Measurements from ENCODE around the gene ARF3. TPM values are rescaled to one million over a fixed set of nuclear protein-coding genes. Genes with fewer than 3 reads are reported as not detected.

ARF3 gene
- total and polyA plus RNA-seq, 2 experiments from 2014 or later = 65.0 to 87.7 TPM

DNA sequence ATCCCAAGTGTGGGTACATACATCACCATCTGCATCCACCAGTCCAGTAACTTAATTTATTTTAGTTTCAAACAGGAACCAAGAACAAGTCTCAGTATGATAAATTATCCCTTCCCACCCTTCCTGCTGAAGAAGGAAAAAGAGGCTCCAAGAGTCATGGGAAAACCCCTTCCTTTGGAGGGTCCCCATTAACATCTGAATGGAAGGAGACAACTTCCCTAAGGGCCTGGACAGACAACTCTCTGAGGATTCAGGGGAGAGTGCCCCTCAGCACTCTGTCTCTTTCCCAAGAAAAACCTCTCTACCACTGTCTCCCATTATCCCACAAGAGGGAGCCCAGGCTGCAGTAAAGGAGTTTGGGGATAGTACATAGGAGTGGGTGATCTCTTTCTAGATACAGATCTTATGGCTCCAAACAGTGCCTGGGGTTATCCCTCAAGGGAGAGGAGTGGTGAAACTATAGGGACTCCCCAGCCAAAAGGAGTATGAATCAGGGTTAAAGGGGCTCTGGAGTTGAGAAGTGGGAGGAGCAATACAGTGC, 8.1 kb upstream of the ARF3 start:
- H3K27me3 ChIP-seq (replicated peaks; ENCODE audit: insufficient read depth) = peaks cover 4% of the 10 kb centered on the region; the same call in 1 of the 2 replicates
- in situ Hi-C loops (cut with MboI) = no loop called here
- no peaks in the 10 kb centered on the region for H4K20me1 ChIP-seq (ENCODE audit: insufficient read depth)

DNA sequence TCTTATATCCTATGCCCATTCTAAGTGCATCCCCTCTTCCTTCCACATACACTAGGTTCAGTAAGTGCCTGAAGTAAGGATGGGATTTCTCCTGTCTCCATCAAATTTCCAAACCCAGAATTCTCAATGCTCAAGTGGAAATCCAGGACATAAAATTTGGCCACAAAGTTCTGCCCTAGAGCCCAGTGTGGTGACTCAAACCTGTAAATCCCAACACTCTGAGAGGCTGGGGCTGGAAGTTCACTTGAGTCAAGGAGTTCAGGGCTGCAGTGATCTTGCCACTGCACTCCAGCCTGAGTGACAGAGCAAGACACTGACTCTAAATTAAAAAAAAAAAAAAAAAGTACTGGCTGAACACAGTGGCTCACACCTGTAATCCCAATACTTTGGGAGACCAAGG, 4.5 kb upstream of the ARF3 start:
- peaks cover 8% of the 10 kb centered on the region; the same call in 1 of the 2 replicates for H3K4me1 ChIP-seq (ENCODE audit: insufficient read depth)
- in situ Hi-C loops (cut with MboI) = no loop called here
- H3K27ac ChIP-seq = no peak overlapping the region
- H3K36me3 ChIP-seq (ENCODE audit: low read depth) = no peaks in the 10 kb centered on the region
- no peaks in the 10 kb centered on the region for H4K20me1 ChIP-seq (ENCODE audit: insufficient read depth)
- TF ChIP-seq EZH2phosphoT487 (IDR thresholded peaks at IDR 0.05; ENCODE audit: insufficient read depth, low read depth) = no peak
- no peak for TF ChIP-seq EZH2 (IDR thresholded peaks at IDR 0.05; ENCODE audit: insufficient read depth, poor library complexity, severe bottlenecking)
- H3F3A ChIP-seq (ENCODE audit: insufficient read depth) = peaks cover 10% of the 10 kb centered on the region; the same call in 1 of the 2 replicates
- H3K9ac ChIP-seq = no peak overlapping the region
- H3K4me2 ChIP-seq (ENCODE audit: unreplicated experiment) = no peak overlapping the region
- no peak overlapping the region for H3K4me3 ChIP-seq
- no peaks in the 10 kb centered on the region for H3K9me2 ChIP-seq (ENCODE audit: insufficient read depth)
- H3K27me3 ChIP-seq (replicated peaks; ENCODE audit: insufficient read depth) = no peaks in the 10 kb centered on the region; the same call in 1 of the 2 replicates
- no peaks in the 10 kb centered on the region for H3K9me3 ChIP-seq (ENCODE audit: low read depth)
- peaks cover 5% of the 10 kb centered on the region for H3K79me2 ChIP-seq (ENCODE audit: insufficient read depth)
- no peak overlapping the region for H2AFZ ChIP-seq
- peak; percentile 48 for DNase-seq

More for the DNA sequence above, 8.1 kb upstream of the ARF3 start:
- Histone ChIP-seq H3K4me1 (ENCODE audit: insufficient read depth) (peaks cover 8% of the 10 kb centered on the region; the same call in 1 of the 2 replicates), H3K36me3 (ENCODE audit: low read depth) (no peaks in the 10 kb centered on the region), H3K79me2 (ENCODE audit: insufficient read depth) (no peaks in the 10 kb centered on the region), H3K4me3 (no peak overlapping the region), H3F3A (ENCODE audit: insufficient read depth) (peaks cover 5% of the 10 kb centered on the region; the same call in 1 of the 2 replicates), H3K9me2 (ENCODE audit: insufficient read depth) (no peaks in the 10 kb centered on the region), H3K4me2 (ENCODE audit: unreplicated experiment) (no peak overlapping the region), H2AFZ (no peak overlapping the region), H3K27ac (no peak overlapping the region), H3K9ac (no peak overlapping the region), H3K9me3 (ENCODE audit: low read depth) (no peaks in the 10 kb centered on the region)
- DNase-seq = peak; percentile 49
- TF ChIP-seq EZH2phosphoT487 (IDR thresholded peaks at IDR 0.05; ENCODE audit: insufficient read depth, low read depth) = no peak
- no peak for TF ChIP-seq EZH2 (IDR thresholded peaks at IDR 0.05; ENCODE audit: insufficient read depth, poor library complexity, severe bottlenecking)

DNA sequence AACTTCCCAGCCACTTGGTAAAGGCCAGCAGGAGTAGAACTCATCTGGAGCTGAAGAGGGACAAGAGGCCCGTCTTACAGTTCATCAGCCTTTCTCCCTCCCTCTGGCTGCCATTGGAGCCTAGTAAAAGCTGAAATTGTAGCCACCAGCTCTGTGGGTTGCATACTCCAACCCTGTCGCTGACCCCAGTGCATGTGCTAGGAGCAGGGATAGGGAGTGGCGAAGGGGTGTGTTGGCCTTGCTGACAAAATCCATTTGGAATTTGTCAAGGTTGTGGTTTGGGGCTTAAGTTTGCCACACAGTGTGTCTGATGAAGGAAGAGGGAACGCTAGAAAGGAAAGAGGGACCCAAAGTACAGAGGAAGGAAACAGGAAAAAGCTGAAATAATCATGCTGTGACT, 4.0 kb upstream of the ARF3 start:
- H3K9me3 ChIP-seq (ENCODE audit: low read depth) = no peaks in the 10 kb centered on the region
- in situ Hi-C loops (cut with MboI) = no loop called here
- H2AFZ ChIP-seq = no peak overlapping the region
- H3K79me2 ChIP-seq (ENCODE audit: insufficient read depth) = peaks cover 10% of the 10 kb centered on the region
- WGBS, 2 experiments (ENCODE audit: low coverage in 1 of 2, low lambda C conversion rate in 2 of 2, missing lambda C conversion rate in 2 of 2) = 34 to 42% methylated on average over 4 of the region's 4 CpGs
- H3K27me3 ChIP-seq (replicated peaks; ENCODE audit: insufficient read depth) = no peaks in the 10 kb centered on the region; the same call in 1 of the 2 replicates
- H3K4me3 ChIP-seq = no peak overlapping the region
- peaks cover 10% of the 10 kb centered on the region; the same call in 1 of the 2 replicates for H3F3A ChIP-seq (ENCODE audit: insufficient read depth)
- H3K36me3 ChIP-seq (ENCODE audit: low read depth) = no peaks in the 10 kb centered on the region
- H3K27ac ChIP-seq = no peak overlapping the region
- no peak overlapping the region for H3K4me2 ChIP-seq (ENCODE audit: unreplicated experiment)
- peak; percentile 12 for DNase-seq
- TF ChIP-seq EZH2phosphoT487 (IDR thresholded peaks at IDR 0.05; ENCODE audit: insufficient read depth, low read depth) (no peak), EZH2 (IDR thresholded peaks at IDR 0.05; ENCODE audit: insufficient read depth, poor library complexity, severe bottlenecking) (no peak)
- no peaks in the 10 kb centered on the region for H4K20me1 ChIP-seq (ENCODE audit: insufficient read depth)
- H3K4me1 ChIP-seq (ENCODE audit: insufficient read depth) = peaks cover 8% of the 10 kb centered on the region; the same call in 1 of the 2 replicates
- H3K9ac ChIP-seq = no peak overlapping the region
- no peaks in the 10 kb centered on the region for H3K9me2 ChIP-seq (ENCODE audit: insufficient read depth)

DNA sequence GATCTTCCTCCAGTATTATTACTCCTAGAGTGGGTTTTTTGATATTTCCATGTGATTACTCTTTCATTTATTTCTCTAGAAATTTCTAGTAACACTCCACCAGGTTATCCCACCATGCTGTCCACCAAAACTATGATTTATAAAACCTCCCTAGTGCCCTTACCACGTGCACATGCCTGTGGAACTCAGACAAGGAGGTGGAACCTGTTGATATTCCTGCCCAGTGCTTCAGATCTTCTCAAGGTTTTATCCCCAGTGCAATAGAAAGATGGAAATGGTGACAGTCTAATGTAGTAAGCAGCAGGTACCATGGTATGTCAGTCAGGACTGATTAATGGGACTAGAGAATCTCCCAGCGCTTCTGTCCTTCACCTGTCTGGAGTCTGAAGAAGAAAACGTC, 3.5 kb upstream of the ARF3 start:
- H3K27me3 ChIP-seq (replicated peaks; ENCODE audit: insufficient read depth) = no peaks in the 10 kb centered on the region; the same call in 1 of the 2 replicates
- no peak overlapping the region for H3K4me3 ChIP-seq
- DNase-seq = no peak
- no peak overlapping the region for H2AFZ ChIP-seq
- H3K79me2 ChIP-seq (ENCODE audit: insufficient read depth) = peaks cover 15% of the 10 kb centered on the region
- peaks cover 4% of the 10 kb centered on the region; the same call in 1 of the 2 replicates for H4K20me1 ChIP-seq (ENCODE audit: insufficient read depth)
- TF ChIP-seq EZH2phosphoT487 (IDR thresholded peaks at IDR 0.05; ENCODE audit: insufficient read depth, low read depth) (no peak), EZH2 (IDR thresholded peaks at IDR 0.05; ENCODE audit: insufficient read depth, poor library complexity, severe bottlenecking) (no peak)
- in situ Hi-C loops (cut with MboI) = no loop called here
- no peak overlapping the region for H3K27ac ChIP-seq
- peaks cover 10% of the 10 kb centered on the region for H3K4me1 ChIP-seq (ENCODE audit: insufficient read depth)
- no peaks in the 10 kb centered on the region for H3K36me3 ChIP-seq (ENCODE audit: low read depth)
- no peaks in the 10 kb centered on the region for H3K9me3 ChIP-seq (ENCODE audit: low read depth)
- WGBS, 2 experiments (ENCODE audit: low coverage in 1 of 2, low lambda C conversion rate in 2 of 2, missing lambda C conversion rate in 2 of 2) = 49 to 50% methylated on average over 3 of the region's 3 CpGs
- no peaks in the 10 kb centered on the region for H3K9me2 ChIP-seq (ENCODE audit: insufficient read depth)
- H3K4me2 ChIP-seq (ENCODE audit: unreplicated experiment) = no peak overlapping the region
- no peak overlapping the region for H3K9ac ChIP-seq
- H3F3A ChIP-seq (ENCODE audit: insufficient read depth) = peaks cover 10% of the 10 kb centered on the region; the same call in 1 of the 2 replicates

All from GM23248 (cell line).